Breast epithelium (tissue), 3 donors: ENCODE data around the gene STX10.

Experiments
- POLR2AphosphoS5 ChIP-seq, 3 donors: sonication (generic); formaldehyde crosslinking; IDR thresholded peaks; one replicate each; pipeline ENCODE4 v1.6.1; 2017; ENCODE audit warnings: antibody characterized with exemption in 3 of 3
- TF ChIP-seq, protein P1 (sequence below), 3 donors: fragments of 450-650 bp; IDR thresholded peaks; one replicate each; pipeline ENCODE4 v1.5.1; 2016 to 2017; ENCODE audit warnings: antibody characterized with exemption in 3 of 3, mild to moderate bottlenecking in 3 of 3, moderate library complexity in 3 of 3

DNA sequence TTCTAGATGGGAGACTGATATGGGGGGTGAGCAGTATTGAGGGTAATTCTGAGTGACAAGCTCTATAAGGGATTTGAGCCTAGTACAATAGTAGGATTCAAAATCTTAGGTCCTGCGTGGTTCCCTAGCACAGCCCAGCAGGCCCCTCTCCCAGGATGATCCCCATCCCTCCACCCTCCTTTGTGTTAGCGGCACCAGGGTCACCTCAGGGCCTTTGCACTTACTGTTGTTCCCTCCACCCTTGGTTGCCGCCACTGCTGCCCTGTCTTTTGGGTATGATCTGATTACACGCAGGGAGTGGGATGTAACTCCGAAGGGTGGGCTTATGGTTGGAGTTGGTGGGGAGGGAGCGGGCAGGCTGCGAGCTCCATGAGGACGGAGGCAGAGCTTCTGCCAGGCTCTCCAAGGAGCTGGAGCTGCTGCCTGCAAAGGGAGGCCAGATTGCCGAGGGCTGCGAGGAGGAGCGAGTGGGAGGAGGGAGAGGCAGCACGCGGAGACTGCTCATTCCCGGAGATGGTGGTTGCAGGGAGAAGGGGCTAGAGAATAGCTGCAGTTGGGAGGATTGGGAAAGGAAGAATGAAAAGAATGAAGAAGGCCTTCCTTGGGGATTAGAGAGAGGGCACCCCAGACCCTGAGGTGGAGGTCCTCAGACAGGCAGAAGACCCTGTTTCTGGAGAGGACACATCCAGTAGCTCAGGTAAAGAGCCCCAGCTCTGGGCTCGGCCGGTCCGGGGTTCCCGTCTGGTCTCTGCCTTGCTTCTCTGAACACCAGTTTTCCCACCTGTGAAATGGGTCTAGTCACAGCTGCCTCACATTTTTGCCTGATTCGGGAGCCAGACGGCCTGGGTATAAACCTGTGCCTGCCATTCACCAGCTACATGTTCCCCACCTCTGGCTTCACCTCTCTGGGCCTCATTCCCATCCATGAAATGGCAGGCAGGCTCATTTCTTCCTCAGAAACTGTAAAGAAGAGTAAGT is 26.9 kb downstream of the STX10 start:
- TF ChIP-seq, protein P1, sequence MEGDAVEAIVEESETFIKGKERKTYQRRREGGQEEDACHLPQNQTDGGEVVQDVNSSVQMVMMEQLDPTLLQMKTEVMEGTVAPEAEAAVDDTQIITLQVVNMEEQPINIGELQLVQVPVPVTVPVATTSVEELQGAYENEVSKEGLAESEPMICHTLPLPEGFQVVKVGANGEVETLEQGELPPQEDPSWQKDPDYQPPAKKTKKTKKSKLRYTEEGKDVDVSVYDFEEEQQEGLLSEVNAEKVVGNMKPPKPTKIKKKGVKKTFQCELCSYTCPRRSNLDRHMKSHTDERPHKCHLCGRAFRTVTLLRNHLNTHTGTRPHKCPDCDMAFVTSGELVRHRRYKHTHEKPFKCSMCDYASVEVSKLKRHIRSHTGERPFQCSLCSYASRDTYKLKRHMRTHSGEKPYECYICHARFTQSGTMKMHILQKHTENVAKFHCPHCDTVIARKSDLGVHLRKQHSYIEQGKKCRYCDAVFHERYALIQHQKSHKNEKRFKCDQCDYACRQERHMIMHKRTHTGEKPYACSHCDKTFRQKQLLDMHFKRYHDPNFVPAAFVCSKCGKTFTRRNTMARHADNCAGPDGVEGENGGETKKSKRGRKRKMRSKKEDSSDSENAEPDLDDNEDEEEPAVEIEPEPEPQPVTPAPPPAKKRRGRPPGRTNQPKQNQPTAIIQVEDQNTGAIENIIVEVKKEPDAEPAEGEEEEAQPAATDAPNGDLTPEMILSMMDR (IDR thresholded peaks at IDR 0.05): no peak
- no peak for TF ChIP-seq POLR2AphosphoS5 (IDR thresholded peaks at IDR 0.05)
